Tibial nerve (tissue), 4 donors: Measurements from ENCODE around the gene TOM1L2. TPM values are rescaled to one million over a fixed set of nuclear protein-coding genes. Genes with fewer than 3 reads are reported as not detected.

Source experiments
- DNase-seq, 2 donors: peaks; one replicate each; pipeline ENCODE4 v3.0.0-alpha.2; 2019; ENCODE audit warnings: low spot score in 2 of 2
- H3K27ac ChIP-seq, 4 donors: fragments of 200-600 bp; sonication (generic) in 3 of 4; one replicate each; pipeline ENCODE4 v1.5.1; 2017 to 2019; ENCODE audit warnings: mild to moderate bottlenecking in 1 of 4
- H3K27me3 ChIP-seq, 2 donors: fragments of 200-600 bp; sonication (generic) in 1 of 2; one replicate each; pipeline versions ENCODE4 v1.5.1 to v1.6.0; 2017 to 2019
- H3K36me3 ChIP-seq, 3 donors: fragments of 200-600 bp; sonication (generic); one replicate each; pipeline ENCODE4 v1.5.1; 2018 to 2019
- H3K4me1 ChIP-seq, 4 donors: fragments of 200-600 bp; sonication (generic) in 3 of 4; one replicate each; pipeline ENCODE4 v1.5.1; 2017 to 2019
- H3K4me3 ChIP-seq, 4 donors: fragments of 200-600 bp; sonication (generic) in 3 of 4; one replicate each; pipeline ENCODE4 v1.5.1; 2017 to 2019; ENCODE audit warnings: mild to moderate bottlenecking in 1 of 4, moderate library complexity in 1 of 4
- H3K9me3 ChIP-seq, 4 donors: fragments of 200-600 bp; sonication (generic) in 3 of 4; one replicate each; pipeline ENCODE4 v1.5.1; 2017 to 2019
- CTCF ChIP-seq, 5 experiments: fragments of 200-600 bp in 3 of 5; fragments of 450-650 bp in 2 of 5; sonication (generic) in 3 of 5; IDR thresholded peaks; one replicate each; pipeline ENCODE4 v1.5.1; 2016 to 2019; ENCODE audit warnings: antibody characterized with exemption in 5 of 5, mild to moderate bottlenecking in 3 of 5, moderate library complexity in 2 of 5
- EP300 ChIP-seq, 2 donors: sonication (generic); formaldehyde crosslinking; IDR thresholded peaks; one replicate each; pipeline ENCODE4 v1.6.1; 2017; ENCODE audit warnings: antibody characterized with exemption in 2 of 2, mild to moderate bottlenecking in 1 of 2
- POLR2A ChIP-seq, 2 donors: fragments of 450-650 bp; IDR thresholded peaks; one replicate each; pipeline ENCODE4 v1.6.1; 2017; ENCODE audit warnings: antibody characterized with exemption in 2 of 2, mild to moderate bottlenecking in 2 of 2, moderate library complexity in 2 of 2
- WGBS, 2 donors: methylation state at CpG; one replicate each; pipeline ENCODE4 v1.1.5; 2018; 5-methylcytosine and 5-hydroxymethylcytosine counted together
- total RNA-seq, 4 donors: library from RNA; depleted of rRNA; stranded (reverse); fragments of >200 nt; gene quantifications; one replicate each; pipeline ENCODE4 v1.1.0, GENCODE V29; 2016

Gene TOM1L2
- total RNA-seq, 4 donors from 2014 or later = 83.4 to 109 (median 96.8) TPM

DNA sequence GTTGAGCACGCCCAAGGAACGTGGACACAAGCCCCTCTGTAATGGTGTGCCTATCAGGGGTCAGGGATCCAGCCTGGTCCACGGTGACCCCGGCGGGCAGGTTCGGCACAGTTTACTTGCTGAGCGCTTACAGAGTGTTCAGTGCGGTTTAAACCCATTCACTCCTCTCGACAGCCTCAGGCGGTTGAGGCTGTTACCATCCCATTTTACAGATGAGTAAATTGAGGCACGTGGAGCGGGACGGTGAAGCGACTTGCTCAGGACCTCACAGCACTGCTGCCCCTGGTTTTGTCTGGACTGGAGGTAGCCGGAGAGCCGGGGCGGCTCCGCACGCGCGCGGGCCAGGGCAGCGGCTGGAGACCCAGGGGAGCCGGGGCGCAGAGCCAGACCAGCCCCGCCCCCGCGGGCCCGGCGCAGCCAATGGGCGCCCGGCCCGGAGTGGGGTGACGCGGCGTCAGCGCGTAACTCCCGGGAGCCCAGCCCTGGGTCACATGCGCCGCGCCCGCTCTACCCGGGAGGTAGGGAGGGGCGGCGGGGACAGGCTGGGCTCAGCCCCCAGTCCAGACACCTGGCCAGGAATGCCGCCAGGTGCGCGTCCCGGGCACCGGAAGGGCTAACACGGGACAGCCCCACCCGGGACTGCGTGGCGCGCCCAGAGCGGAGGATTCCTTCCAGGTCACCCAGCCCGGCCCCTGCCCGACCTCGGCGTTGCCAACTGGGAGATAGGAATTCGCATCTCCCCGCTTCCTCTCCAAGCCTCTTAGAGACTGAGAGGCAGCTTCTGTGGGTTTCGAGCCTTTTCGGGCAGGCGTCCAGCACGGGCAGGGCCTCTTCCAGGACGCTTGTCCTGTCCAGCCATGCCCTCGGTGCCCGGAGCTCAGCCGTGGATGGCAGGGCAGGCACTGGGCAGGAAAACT lies 132.2 kb downstream of the TOM1L2 start:
- peak; percentile 69 to 80 for DNase-seq
- 2 to 15% methylated on average over 10 to 25 of the region's 71 CpGs for WGBS, 2 donors
- TF ChIP-seq POLR2A (IDR thresholded peaks at IDR 0.05) = peak; percentile 92 to 93
- peak in 2 of 5 experiments; percentile 36 to 45 for TF ChIP-seq CTCF (IDR thresholded peaks at IDR 0.05)
- peak; percentile 90 to 97 for TF ChIP-seq EP300 (IDR thresholded peaks at IDR 0.05)
- H3K27ac ChIP-seq = peak overlapping the region; percentile 99 to 100 (median 100)
- peaks cover 0 to 74% (median 55%) of the 10 kb centered on the region in 4 donors for H3K4me1 ChIP-seq
- no peaks in the 10 kb centered on the region for H3K27me3 ChIP-seq
- peak overlapping the region; percentile 34 to 65 (median 40) for H3K4me3 ChIP-seq
- H3K9me3 ChIP-seq = no peaks in the 10 kb centered on the region
- H3K36me3 ChIP-seq = peaks cover 0 to 3% (median 0%) of the 10 kb centered on the region in 3 donors

DNA sequence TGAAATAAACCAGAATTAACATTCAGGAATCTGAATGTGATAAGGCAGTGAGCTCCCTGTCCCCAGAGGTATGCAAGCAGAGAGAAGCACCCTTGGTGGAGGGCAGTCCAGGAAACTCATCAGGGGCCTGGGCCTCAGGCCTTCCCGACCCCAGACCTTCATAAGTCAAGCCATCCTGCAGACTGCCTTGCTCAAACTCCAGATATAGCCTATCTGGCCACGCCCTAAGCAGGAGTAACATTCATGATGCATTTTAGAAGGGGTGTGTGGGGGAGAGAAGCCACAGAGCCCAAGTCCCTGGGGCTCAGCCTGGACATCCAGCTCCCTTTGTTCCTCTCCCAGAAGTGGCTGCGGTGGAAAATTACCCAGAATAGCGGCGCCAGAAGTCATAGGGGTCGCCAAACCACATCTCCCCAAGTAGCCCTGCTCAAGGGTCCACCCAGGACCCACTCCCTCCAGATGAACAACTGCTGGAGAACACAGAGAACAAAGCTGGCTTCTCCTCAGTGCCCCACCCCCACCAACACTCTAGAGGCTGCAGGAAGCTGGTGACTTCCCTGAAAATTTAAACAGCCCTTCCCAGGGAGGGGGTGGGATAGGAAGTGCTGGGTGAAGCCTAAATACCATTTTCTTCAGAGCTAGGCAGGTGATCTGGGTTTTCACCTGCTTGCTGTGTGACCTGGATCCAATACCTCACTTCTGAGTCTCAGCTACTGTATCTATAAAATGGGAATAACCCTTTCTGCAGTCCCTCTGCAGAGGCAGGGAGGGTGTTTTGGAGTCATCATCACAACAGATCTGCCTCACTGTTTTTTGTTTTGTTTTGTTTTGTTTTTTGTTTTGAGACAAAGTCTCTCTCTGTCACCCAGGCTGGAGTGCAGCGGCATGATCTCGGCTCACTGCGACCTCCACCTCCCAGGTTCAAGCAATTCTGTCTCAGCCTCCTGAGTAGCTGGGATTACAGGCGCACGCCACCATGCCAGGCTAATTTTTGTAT lies 133.9 kb downstream of the TOM1L2 start:
- TF ChIP-seq EP300 (IDR thresholded peaks at IDR 0.05) (peak in 1 of 2 donors; percentile 73), CTCF (IDR thresholded peaks at IDR 0.05) (no peak)
- Histone ChIP-seq H3K27me3 (no peaks in the 10 kb centered on the region), H3K36me3 (no peaks in the 10 kb centered on the region), H3K9me3 (no peaks in the 10 kb centered on the region), H3K27ac (peak overlapping the region; percentile 99 to 100 (median 100)), H3K4me1 (peaks cover 0 to 92% (median 66%) of the 10 kb centered on the region in 4 donors), H3K4me3 (no peak overlapping the region)
- WGBS, 2 donors = 45 to 48% methylated on average over 10 to 11 of the region's 11 CpGs
- DNase-seq = peak; percentile 59 to 71

DNA sequence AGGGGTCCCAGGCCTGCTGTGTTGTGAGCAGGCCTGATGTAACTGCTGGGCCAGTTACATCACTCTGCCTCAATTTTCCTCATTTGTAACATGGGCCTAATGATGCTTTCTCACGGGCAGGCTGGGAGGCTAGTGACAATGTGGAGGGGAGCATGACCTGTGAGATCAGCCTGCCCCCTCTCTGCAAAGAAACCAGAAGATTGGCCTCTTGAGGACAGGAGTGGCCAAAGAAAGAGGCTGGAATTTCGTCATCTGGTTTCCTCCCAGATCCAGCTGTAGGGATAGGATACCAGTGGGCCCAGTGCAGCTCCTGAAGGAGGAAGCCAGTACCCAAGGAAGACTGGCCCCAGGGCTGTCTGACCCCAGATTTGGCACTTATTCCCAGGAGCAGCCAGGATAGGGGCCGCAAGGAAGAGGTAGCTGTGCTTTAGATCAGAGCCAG lies 134.8 kb downstream of the TOM1L2 start:
- DNase-seq = peak; percentile 67 to 77
- no peaks in the 10 kb centered on the region for H3K27me3 ChIP-seq
- no peaks in the 10 kb centered on the region for H3K9me3 ChIP-seq
- H3K36me3 ChIP-seq = no peaks in the 10 kb centered on the region
- 31 to 43% methylated on average over 3 of the region's 3 CpGs for WGBS, 2 donors
- H3K4me3 ChIP-seq = peak overlapping the region; percentile 93 to 99 (median 97)
- peak overlapping the region; percentile 99 to 100 (median 100) for H3K27ac ChIP-seq
- TF ChIP-seq CTCF (IDR thresholded peaks at IDR 0.05) (no peak), EP300 (IDR thresholded peaks at IDR 0.05) (peak in 1 of 2 donors; percentile 82), POLR2A (IDR thresholded peaks at IDR 0.05) (peak in 1 of 2 donors; percentile 19)
- peaks cover 0 to 89% (median 66%) of the 10 kb centered on the region in 4 donors for H3K4me1 ChIP-seq

GRCh38 chr17:17836818-17837379 lies 135.3 kb downstream of the TOM1L2 start, which contains the start of gene SREBF1:
SREBF1 (minus strand) TSS chr17:17836986; CDS start chr17:17836817, 169 bp downstream.
- no peaks in the 10 kb centered on the region for H3K36me3 ChIP-seq
- WGBS, 2 donors = 2 to 4% methylated on average over 15 to 35 of the region's 52 CpGs
- peaks cover 0 to 89% (median 67%) of the 10 kb centered on the region in 4 donors for H3K4me1 ChIP-seq
- DNase-seq = peak in 1 of 2 donors; percentile 36
- peak within 1 kb of the TSS; percentile 99 to 100 (median 100) for H3K27ac ChIP-seq
- H3K9me3 ChIP-seq = no peaks in the 10 kb centered on the region
- no peaks in the 10 kb centered on the region for H3K27me3 ChIP-seq
- peak within 1 kb of the TSS; percentile 93 to 99 (median 97) for H3K4me3 ChIP-seq
- TF ChIP-seq EP300 (IDR thresholded peaks at IDR 0.05) (no peak), CTCF (IDR thresholded peaks at IDR 0.05) (peak in 1 of 5 experiments; percentile 3)
